C1 segment of cervical spinal cord (tissue), 14 donors: ENCODE measurements around the gene IRAK3.
"Not testable (repeated sequence)": the region's sequence is repeated elsewhere in the genome, so short reads cannot be mapped to it uniquely, and the experiment has no call there.

ENCODE experiments used
- DNase-seq, 14 donors: peaks; one replicate each; lab custom pipeline; 2025; lab: John Stamatoyannopoulos, UW

IRAK3 gene

DNA sequence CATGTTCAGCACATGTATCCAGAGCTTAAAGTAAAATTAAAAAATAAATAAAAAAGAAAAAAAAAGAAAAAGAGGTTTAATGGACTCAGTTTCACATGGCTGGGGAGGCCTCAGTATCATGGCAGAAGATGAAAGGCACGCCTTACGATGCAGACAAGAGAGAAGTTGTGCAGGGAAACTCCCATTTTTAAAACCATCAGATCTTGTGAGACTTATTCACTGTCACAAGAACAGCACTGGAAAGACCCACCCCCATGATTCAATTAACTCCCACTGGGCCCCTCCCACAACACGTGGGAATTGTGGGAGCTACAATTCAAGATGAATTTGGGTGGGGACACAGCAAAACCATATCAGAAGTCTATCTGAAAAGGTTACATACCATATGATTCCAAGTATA, 24.0 kb downstream of the IRAK3 start:
- not testable (repeated sequence) for DNase-seq

DNA sequence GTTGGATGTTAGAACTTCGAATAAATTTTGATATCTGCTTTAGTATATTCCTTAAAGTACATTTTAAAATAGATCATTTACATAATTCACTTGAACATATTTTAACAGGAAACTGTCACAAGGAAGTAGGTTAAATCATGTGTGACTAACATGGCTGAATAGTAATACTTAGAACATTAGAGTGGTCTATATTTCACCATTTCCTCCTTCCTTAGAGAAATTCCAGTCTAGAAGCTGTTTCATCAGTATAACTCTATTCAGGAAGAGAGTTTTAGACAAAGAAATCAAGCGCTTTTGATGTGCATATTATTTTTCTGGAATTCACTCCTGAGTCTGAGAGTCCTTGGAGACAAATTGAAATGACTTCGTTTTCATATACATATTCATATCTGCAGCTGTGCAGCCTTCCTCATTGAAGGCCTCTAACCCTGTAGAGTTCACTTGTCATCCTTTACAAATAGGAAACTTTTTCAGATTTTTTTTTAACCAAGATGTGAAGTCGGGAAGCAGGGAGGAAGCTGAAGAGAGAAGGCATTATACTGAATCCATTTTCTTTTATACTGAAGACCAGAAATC, 28.4 kb downstream of the IRAK3 start:
- no peak for DNase-seq

DNA sequence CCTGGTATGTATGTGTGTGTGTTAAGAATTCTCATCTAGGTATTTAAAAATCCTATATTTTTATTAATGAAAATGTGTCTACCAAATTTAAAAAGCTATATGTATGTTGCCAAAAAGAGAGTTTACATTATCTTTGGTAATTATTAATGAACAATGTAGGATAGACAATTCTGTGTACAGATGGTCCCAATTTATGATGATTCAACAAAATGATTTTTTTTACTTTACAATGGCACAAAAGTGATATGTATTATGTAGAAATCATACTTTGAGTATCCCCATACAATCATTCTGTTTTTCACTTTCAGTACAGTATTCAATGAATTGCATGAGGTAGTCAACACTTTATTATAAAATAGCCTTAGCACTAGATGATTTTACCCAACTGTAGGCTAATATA, 39.4 kb downstream of the IRAK3 start:
- DNase-seq, result no peak

DNA sequence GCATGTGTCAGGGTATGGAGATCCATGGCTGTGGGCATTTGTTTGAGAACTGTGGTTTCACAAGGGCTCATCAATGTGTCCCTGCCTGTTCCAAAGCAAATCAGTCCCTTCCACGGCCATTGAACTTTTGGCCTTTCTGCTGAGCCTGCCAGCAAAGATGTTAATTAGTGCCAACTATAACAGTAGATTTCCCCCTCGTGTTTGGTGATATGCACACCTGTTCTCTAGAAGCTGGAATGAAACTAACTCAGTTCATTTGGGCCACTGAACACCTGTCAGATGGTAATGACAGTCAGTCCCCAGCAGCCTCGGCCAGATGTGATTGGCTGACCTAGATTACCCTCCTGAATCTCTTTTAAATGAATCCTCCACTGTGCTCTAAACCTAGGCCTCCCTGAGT, 43.2 kb downstream of the IRAK3 start:
- no peak for DNase-seq

DNA sequence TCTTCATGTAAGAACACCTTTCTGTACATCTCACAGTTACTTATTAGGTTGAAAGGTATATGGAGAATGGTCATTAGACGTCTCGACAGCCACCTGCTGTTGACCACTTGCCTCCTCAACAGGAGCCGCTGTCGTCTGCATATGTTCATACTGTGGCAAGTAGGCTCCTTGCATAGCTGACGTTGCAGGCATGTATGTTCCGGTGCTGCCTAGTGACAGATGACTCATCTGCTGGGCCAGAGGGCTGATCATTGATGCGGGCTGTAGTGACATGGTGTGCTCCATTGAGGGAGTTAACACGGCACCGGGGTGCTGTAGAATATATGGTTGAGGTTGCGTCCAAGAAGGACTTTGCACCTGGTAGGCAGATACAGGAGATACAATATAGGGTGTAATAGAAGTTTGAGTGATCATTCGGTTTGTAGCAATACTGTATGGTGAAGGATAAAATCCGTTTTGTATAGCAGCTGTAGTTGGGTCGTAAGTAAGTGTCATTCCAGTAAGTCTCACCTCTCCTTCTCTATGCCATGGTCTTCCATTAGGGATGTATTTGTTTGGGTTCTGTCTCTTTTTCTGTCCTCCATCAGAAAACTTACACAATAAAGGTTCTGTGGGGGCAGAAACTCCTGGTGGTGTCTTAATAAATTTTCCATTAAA, 45.2 kb downstream of the IRAK3 start:
- peak in 8 of 14 donors; percentile 1 to 25 (median 14) for DNase-seq

DNA sequence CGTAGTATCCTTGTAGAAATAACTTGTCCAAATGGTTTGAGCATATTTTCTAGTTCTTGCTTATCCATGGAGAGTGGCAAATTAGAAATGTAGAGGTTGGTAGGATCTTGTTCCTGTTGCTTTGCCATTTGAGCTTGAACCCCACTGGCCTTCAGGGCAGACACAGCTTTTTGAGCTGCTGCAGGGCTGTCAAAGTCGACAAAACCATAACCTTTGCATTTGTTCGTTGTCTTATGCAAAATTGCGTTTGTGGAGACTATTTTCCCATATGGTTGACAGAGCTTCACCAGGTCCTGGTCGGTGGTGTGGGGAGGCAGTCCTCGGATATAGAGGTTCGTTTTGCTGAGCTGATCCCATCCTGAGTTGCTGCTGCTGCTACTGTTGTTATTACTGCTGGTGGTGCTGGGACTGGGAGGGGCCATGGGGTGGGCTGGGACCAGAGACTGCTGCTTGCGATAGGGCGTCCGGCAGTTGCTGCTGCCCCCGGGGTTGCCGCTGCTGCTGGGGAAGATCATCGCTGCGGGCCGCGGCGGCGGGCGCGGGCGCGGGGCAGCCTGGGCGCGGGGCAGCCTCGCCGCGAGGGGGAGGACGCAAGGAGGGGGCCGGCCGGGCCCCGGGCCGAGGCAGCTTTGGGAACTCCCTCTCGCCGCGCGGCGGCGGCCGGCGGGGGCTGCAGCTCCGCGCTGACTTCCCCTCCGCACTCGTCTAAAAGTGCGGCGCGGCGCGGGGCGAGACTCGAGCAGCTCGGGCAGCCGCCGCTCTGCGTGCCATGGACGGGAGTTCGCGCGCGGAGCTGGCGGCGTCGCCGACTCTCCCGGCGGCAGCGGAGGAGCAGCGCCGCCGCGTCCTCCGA, 46.0 kb downstream of the IRAK3 start:
- peak in 9 of 14 donors; percentile 14 to 66 (median 34) for DNase-seq

DNA sequence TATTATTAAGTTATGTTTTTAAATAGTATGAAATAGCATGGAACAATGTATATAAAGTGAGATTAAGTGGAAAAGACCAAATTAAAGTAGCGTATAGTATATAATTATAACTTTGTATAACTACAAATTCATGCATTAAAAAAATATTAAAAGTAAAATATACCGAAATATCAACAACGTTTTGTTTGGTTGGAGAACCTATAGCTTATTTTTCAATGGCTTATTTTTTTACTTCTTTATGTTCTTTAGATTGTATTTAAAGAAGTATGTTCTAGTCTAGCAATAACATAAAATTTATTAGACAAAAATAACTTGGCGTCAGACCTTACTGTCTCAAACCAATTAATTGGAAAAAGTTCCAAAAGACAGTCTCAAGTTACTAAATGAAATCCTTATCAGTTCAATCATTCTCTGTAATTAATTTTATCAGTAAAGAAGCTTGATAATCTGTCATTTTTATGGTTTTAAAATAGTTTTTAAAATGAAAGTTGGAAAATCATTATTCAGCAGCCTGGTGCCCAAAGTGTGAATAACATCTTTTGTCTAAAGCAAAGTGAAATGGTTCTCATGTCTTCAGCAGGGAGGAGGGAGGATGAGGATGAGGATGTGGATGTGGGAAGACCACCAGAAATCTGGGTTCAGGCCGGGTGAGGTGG, 46.7 kb downstream of the IRAK3 start:
- DNase-seq, result no peak

DNA sequence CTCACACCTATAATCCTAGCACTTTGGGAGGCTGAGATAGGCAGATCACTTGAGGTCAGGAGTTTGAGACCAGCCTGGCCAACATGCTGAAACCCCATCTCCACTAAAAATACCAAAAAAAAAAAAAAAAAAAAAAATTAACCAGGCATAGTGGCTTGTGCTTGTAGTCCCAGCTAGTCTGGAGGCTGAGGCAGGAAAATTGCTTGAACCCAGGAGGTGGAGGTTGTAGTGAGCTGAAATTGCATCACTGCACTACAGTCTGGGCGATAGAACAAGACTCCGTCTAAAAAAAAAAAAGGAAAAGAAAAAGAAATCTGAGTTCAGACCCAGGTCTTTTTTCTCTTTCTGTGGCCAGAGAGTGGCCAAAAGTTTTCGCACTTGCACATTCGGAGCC, 47.3 kb downstream of the IRAK3 start:
- not testable (repeated sequence) for DNase-seq

DNA sequence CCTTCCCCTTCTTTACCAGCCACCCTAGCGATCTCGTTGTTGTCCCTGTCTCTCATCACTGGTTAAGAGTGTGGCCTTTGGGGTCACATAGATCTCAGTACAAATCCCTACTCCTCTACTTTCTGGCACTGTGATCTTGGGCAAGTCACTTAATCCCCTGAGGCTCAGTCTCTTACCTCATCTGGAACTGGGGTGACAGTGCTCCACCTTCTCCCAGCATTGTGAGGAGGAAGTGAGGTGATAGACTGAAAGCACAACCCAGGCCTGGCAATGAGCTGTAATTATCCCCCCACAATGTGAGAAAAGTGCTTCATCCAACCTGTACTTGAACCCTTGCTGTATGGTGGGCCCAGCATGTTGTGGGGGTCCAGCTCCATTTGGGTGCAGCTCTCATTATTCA, 48.0 kb downstream of the IRAK3 start:
- DNase-seq, result no peak

DNA sequence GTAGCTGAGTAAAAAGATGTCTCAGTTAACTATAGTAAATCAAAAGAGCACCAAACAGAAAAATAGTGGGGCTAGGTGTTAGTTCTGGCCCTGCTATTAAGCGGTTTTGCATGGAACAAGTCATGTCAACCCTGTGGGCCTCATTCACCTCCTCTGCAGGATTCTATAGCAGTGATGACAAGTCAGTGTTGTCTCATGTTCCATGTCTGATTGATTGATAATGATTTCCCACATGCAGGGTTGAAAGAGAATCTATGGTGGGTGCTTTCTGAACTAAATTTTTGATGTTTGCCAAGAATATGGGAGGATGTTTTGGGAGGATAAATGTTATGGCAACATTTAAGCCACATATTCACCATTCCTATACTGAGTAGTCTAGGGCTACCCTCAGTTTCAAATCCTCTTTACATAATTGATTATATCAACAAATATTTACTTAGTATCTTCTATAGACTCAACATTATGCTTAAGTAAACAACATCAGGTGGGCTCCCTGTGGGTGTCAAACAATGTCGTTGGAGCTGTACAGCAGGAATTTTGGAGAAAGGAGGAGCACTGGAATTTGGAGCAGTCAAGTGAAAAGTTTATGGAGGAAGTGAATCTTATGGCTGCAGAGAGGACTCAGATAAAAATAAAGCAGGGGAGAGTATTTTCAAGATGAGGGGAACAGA, 48.6 kb downstream of the IRAK3 start:
- DNase-seq, result no peak

DNA sequence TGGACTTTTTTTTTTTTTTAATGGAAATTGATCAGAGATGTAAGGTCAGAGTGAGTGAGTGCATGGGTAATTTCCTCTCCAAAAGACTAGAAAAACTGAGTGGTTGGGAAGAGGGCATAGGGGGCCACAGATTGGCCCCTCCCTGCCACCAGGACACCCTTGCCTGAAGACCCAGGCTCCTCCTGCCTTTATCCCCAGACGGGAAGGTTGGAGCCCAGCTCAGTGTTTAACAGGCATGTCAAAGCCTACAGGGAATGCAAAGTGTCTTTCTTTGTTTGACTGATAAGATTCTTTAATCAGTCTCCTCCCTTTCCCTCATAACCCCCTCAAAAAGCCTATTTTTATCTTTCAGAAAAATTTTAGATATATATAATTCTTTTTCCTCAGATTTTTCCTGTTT, 50.3 kb downstream of the IRAK3 start:
- no peak for DNase-seq

DNA sequence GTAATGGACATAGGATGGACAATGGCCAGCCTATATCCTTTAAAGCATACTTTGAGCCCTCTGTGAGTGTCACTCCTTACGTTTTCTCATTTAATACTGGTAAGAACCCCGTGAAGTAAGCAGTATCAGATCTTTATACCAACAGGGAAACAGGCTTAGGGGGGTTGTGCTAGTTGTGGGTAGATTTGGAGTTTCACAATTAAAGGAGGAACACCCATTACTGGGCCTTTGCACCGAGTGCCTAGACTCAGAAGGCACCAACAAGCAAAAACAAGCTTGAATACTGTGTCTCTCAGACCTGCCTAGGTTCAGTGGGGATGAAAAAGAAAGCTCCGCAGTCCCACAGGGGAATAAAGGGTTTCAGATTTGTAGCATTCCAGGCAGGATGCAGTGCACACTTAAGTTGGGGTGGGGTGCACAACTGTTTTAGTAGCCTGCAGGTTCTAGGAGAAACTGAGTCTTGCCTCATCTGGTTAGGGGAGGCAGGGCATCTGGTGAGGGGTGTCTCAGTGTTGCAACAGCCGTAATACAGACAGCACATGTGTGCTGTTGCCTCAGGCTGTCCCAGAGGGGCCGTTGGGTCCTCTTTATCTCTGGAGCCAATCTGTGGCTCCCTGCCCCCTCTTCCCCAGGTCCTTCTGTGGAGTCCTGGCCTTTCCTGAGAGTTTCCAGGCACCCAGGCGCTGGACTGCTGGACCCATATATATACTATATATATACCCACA, 51.2 kb downstream of the IRAK3 start:
- no peak for DNase-seq

DNA sequence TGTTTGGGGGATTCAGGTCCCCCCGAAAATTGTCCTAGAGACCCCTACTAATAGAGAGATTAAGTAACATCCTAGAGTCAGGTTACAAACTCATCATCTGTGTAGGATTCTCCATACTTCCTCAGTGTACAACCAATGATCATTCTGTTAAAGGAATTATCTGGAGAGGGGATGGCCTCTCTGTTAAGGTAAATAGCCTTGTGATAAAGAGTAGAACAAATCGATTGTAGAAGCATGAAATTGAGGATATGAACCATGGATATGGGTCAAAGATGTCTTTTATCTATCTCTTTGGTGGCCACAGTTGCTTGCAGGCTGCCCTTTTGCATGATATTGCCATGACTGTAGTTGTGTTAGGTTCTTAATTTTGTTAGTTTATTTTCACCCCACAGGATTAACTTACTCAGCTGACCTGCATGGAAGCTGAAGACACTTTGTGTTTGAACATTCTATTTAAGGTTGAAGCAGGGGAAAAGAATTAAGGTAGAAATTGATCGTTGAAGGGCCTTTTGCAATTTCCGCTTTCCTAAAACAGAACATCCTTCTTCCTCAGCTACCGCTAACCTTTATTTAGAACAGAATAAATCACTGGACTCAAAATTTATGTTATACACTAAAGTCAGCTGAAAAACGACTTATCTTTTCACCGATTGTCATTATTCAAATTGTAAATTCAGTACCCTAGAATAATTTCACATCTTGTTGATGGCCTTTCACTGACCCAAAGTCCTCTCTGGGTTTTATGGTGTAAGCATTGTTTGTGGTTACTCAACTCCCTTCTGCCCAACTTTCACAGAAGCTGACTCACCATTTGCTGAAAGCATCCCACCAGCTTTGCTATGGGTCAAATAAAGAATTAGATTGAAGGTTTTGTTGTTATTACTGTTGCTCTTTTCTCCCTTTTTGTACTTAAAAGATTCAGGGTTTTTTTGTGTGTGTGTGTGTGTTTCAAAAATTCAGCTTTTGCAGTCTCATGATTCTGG, 52.3 kb downstream of the IRAK3 start:
- no peak for DNase-seq

DNA sequence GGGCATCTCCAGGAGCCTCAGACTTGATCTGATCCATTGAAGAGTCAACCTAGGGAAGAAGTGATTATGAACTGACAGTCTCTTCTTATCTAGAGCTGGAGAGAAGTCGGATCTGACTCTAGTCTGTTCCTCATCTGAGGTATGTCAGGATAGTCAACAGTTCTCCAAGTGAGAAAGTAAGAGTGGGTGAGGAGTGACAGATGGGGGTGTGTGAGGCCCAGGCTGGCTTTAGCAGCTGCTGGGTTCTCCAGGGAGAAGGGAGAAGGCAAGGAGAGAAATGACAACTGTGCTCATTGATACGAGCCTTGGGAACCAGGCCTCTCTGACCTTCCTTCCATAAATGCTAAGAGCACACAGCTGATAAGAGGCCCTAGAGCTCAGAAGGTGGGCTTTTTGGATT, 53.3 kb downstream of the IRAK3 start:
- no peak for DNase-seq

DNA sequence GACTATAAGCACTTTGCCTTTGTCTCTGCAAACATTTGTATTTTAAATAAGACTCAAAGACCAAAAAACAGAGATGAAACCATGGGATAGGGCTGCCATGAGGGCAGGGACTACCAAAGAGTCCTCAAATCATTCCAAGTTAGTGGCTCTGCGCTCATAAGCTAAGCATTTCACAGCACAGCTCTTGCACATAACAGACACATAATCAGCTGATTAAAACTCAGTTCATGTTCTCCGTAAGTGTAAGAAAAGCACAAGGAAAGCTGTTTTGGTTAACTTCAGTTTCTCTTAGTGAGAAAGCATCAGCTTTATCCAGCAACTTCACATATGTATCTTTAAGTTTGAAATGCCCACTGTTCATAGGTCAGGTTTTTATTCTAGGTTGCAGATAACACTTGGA, 54.9 kb downstream of the IRAK3 start:
- DNase-seq, result no peak

DNA sequence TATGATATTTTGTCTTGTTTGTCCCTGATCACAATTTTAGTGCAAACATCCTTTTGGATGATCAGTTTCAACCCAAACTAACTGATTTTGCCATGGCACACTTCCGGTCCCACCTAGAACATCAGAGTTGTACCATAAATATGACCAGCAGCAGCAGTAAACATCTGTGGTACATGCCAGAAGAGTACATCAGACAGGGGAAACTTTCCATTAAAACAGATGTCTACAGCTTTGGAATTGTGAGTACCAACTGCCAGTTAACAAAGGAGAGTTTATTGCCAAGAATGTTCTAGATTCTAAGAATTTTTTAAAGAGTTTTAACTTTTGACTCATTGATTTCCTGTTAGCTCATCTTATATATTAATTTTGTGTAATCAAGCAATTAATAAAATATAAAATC, 55.4 kb downstream of the IRAK3 start:
- no peak for DNase-seq

DNA sequence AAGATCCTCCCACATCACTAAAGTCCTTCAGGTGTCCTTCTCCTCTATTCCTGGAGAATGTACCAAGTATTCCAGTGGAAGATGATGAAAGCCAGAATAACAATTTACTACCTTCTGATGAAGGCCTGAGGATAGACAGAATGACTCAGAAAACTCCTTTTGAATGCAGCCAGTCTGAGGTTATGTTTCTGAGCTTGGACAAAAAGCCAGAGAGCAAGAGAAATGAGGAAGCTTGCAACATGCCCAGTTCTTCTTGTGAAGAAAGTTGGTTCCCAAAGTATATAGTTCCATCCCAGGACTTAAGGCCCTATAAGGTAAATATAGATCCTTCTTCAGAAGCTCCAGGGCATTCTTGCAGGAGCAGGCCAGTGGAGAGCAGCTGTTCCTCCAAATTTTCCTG, 58.7 kb downstream of the IRAK3 start:
- DNase-seq, result no peak

DNA sequence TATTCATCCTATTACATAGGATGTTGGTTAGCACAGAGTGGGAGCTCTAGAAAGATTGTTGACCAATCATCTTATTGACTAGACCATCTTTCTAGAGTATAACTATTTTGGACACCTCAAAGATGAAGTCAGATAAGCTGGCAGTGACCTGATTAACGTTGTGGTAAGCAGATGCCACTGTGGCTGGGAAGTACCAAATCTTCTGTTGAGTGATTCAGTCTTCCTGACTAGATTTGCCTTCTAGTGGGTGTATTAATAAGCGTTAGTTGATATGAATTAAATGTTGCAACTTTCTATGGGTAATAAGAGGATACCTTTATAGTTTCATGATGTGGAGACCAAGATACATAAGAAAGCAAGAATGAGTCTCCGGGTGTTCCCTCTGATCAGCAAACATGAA, 62.0 kb downstream of the IRAK3 start:
- no peak for DNase-seq

DNA sequence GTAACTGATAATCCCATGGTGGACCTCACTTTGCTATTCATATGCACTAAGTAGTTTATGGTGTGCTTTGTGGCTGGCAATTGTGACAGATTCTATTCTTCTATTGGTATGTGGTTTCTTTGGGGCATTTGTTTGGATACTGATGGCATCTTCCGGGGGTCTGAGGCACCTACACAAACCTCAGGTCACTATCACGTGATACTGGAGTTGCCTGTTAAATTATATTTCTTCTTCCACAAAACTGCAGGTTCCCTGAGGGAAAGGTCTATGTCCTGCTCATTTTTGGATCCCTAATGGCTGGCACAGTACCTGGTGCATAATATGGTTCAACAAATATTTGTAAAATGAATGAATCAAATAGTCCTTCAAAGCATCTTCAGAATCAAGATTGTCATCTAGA, 63.8 kb downstream of the IRAK3 start:
- DNase-seq, result no peak

DNA sequence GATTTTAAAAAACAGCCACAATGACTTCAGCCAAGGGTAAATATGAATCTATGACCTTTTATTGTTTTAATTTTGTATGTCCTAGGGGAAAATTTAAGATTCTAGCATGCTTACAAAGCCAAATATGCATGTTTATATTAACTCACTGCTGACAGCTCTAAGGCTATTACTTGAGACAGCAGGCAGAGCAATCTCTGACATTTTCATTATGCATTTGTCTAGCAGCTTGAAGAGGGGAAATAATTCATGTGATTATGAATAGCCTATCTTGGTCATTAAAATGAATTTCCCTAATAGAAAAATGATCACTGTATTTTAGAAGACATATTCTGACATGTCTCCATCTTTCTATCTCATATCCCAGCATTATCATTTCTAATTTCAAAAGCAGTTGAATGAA, 66.7 kb downstream of the IRAK3 start:
- DNase-seq, result no peak
